Bronchial epithelial cell (primary cell): ENCODE measurements around the gene TJP1. TPM values are rescaled to one million over a fixed set of nuclear protein-coding genes. Genes with fewer than 3 reads are reported as not detected.

Experiments used
- DNase-seq: peaks from one replicate; pipeline ENCODE4 v3.0.0-alpha.2; 2010; ENCODE audit warnings: low read depth
- FAIRE-seq: peaks from 2 replicates; lab custom pipeline; 2011; peaks lifted over from hg19 to GRCh38; lab: Jason Lieb, UNC
- H3K27me3 ChIP-seq: 2 replicates; pipeline ENCODE4 v1.5.1; 2011; ENCODE audit warnings: low read length; ENCODE audit not compliant: control insufficient read depth, insufficient read depth
- H3K36me3 ChIP-seq: 2 replicates; pipeline ENCODE4 v1.5.1; 2011; ENCODE audit warnings: low read length; ENCODE audit not compliant: control insufficient read depth, insufficient read depth
- H3K4me3 ChIP-seq: 2 replicates; pipeline ENCODE4 v1.5.1; 2011; ENCODE audit warnings: mild to moderate bottlenecking, low read depth, low read length, control low read depth
- CTCF ChIP-seq: IDR thresholded peaks from 2 replicates; pipeline ENCODE4 v1.5.1; 2011; ENCODE audit warnings: mild to moderate bottlenecking, moderate library complexity, low read length, control low read depth, inconsistent platforms; ENCODE audit not compliant: insufficient read depth, severe bottlenecking
- total RNA-seq: library from RNA; depleted of rRNA; stranded (reverse); fragments of >200 nt; gene quantifications from 2 replicates; pipeline ENCODE4 v1.2.1, GENCODE V29; 2014

The TJP1 gene
- total RNA-seq, 1 donor from 2014 or later: 62.9 TPM

DNA sequence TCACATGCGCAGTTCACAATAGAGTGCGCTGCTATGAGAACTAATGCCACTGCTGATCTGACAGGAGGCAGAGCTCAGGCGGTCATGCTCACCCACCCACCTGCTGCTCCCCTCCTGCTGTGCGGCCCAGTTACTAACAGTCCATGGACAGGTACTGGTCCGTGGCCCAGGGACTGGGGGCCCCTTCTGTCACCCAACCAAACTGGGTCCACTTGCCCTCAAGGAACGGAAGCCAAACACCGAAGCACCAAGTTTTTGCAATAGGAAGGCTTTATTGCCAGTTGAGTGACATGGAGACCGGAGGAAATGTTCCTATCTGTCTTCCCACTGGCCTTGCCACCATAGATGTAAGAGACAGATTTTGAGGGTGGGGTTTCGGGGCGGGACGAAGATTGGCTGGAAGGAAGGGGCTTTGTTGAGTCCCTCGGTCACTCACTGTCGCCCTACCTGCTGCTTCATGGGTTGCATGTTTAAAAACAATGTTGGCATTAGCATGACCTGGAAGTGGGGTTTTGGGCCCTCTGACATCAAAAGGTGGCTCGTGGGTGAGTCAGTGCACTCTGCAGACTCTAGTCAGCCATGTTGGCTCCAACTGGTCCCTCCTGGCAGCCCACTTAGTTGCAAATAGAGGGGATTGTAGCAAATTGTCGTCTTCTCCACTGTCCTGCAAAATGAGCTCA lies 141.0 kb downstream of the TJP1 start:
- no peak for DNase-seq
- H3K36me3 ChIP-seq: no peaks in the 10 kb centered on the region
- FAIRE-seq: no peak
- H3K27me3 ChIP-seq: no peaks in the 10 kb centered on the region
- no peak overlapping the region for H3K4me3 ChIP-seq
- no peak for TF ChIP-seq CTCF

DNA sequence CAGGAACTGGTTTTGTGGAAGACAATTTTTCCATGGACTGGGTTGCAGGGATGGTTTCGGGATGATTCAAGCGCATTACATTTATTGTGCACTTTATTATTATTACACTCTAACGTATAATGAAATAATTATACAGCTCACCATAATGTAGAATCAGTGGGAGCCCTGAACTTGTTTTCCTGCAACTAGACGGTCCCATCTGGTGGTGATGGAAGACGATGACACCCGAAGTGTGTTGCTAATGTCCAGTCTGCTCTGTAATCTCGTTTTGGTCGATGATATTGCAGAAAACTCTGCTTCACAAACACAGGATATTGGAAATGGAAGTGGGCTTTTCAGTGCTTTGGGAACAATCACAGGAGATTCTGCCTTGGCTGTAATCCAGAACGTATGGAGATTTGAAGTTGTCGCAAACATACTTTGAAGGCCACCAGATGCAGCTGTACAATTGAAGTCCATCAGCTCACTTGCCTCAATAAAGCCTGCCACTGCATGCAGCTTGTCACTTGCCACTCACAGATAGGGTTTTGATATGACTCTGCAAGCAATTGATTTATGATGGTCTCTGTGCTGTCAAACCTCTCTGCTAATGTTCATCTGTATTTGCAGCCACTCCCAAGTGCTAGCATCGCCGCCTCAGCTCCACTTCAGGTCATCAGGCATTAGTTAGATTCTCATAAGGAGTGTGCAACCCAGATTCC lies 141.7 kb downstream of the TJP1 start:
- Histone ChIP-seq H3K27me3 (no peaks in the 10 kb centered on the region), H3K36me3 (no peaks in the 10 kb centered on the region), H3K4me3 (no peak overlapping the region)
- FAIRE-seq: peak; percentile 85
- no peak for DNase-seq
- TF ChIP-seq CTCF: no peak

GRCh38 chr15:29678504-29679034 lies 143.7 kb downstream of the TJP1 start:
- FAIRE-seq: no peak
- Histone ChIP-seq H3K36me3 (no peaks in the 10 kb centered on the region), H3K27me3 (no peaks in the 10 kb centered on the region), H3K4me3 (no peak overlapping the region)
- no peak for TF ChIP-seq CTCF
- no peak for DNase-seq

DNA sequence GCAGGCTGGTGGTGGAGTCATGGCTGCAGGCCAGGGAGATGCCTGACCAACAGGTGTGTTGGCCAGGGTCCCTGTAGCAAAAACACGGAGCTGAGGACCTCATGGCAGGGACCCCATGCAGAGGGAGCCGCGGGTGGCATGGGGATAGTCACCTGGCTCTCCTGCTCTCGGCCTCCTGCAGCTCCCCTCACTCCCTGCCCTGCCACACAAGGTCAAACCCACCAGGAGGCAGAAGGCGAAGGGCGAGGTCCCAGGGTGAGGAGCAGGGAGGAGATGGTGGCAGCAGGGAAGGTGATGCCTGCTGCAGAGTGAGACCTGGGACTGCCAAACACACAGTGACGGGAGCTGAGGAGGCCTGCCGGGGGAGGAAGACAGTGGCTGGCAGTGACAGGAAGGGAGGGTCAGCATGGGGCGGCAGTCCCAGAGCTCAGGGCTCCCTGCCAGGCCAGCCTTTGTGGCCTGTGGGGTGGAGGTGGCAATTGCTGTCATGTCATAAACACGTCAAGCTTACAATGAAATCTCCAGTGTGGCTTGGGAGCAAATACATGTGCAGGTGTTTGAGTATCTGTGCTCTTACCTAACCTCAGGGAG lies 144.3 kb downstream of the TJP1 start:
- TF ChIP-seq CTCF: no peak
- FAIRE-seq (no peak), DNase-seq (no peak)

DNA sequence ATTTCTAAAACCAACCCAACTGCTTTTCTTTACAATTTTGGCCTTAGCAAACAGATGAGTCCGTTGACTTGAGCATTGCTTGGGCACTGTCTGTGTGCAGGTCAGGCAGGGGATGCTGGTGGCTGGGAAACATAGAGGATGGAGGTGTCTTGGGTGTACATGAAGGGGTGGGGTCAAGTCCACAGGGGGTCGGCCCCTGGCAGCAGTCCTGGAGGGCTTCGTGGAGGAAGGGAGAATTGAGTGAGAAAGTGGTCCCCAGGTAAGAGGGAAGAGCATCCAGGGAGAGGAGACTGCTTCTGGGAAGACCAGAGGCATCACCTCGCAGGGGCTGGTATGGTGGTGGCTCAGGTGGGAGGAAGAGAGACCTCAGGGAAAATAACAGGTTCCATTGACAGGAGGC lies 144.8 kb downstream of the TJP1 start:
- no peak for TF ChIP-seq CTCF
- DNase-seq (no peak), FAIRE-seq (no peak)
- Histone ChIP-seq H3K4me3 (no peak overlapping the region), H3K36me3 (no peaks in the 10 kb centered on the region), H3K27me3 (no peaks in the 10 kb centered on the region)

More for the DNA sequence above, 144.3 kb downstream of the TJP1 start:
- no peak overlapping the region for H3K4me3 ChIP-seq
- H3K27me3 ChIP-seq: no peaks in the 10 kb centered on the region
- H3K36me3 ChIP-seq: no peaks in the 10 kb centered on the region
